Measurements from ENCODE around the gene ETV2.
"Not testable (repeated sequence)": the region's sequence is repeated elsewhere in the genome, so short reads cannot be mapped to it uniquely, and the experiment has no call there.

The ETV2 gene

GRCh38 chr19:35628565-35629331 lies 12.8 kb upstream of the ETV2 start, which contains the start of gene RBM42:
Gene RBM42, plus strand, starts transcription at chr19:35629036. Its CDS starts 118 bp downstream, at chr19:35629154.
- DNase-seq (ENCODE audit: low read depth), result peak; percentile 96

- no peak for DNase-seq (ENCODE audit: low read depth)
Measured at GRCh38 chr19:35629332-35629633, 12.3 kb upstream of the ETV2 start.

DNA sequence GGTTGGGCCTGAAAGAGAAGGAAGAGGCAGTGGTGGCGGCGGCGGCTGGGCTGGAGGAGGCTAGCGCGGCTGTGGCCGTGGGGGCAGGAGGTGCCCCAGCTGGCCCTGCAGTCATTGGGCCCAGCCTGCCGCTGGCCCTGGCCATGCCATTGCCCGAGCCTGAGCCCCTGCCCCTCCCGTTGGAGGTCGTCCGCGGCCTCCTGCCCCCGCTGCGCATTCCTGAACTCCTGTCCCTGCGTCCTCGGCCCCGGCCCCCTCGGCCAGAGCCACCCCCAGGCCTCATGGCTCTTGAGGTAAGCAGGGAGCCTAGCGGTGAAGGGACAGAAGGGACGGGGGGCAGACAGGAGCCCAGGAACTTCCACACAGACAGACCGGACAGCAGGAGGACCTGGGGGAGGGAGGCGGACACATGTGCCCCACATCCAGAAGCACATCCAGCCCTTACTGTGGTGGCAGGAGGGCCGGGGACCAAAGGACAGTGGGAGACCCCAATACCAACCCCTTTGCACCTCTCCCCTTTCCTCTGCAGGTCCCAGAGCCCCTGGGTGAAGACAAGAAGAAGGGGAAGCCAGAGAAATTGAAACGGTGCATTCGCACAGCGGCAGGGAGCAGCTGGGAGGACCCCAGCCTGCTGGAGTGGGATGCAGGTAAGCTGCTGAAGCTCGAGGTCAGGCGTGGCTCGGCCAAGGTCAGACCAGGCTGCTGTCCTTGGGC lies 7.7 kb upstream of the ETV2 start:
- no peak for DNase-seq (ENCODE audit: low read depth)

DNA sequence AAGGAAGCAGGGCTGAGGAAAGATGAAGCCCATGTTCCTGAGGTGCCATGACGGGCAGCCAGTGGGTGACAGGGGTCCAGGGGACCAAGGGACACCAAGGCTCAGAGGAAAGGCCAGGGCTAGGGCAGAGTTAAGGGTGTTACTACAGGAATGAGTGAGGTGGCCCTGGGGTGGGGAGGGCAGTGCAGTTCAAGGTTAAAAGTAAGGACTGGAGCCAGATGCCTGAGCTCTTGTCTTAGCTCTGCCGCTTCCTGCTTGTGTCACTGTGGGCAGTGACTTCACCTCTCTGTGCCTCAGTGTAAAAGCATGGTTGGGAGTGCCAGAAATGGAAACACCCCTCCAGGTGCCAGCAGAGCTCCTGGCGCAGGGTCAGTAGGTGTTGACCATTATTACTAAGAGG lies 4.9 kb upstream of the ETV2 start:
- DNase-seq (ENCODE audit: low read depth), result no peak

DNA sequence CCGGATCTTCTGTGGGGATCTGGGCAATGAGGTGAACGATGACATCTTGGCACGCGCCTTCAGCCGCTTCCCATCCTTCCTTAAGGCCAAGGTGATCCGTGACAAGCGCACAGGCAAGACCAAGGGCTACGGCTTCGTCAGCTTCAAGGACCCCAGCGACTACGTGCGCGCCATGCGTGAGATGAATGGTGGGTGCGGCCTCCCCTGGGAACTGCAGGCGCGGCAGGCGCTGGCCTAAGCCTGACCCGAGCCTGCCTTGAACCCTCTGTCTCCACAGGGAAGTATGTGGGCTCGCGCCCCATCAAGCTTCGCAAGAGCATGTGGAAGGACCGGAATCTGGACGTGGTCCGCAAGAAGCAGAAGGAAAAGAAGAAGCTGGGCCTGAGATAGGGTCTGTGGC lies 4.4 kb upstream of the ETV2 start:
- no peak for DNase-seq (ENCODE audit: low read depth)

DNA sequence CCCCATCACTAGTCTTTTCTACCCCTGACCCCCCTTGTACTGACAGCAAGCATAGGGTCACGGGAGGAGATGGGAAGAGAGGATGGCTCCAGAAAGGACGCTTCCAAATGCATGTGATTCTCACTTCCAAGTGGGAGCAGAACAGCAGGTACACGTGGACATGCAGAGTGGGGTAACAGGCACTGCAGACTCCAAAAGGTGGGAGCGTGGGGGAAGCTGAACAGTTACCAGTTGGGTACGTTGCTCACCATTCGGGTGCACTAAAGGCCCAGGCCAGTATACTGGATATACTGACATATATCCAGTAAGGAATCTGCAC lies 2.3 kb upstream of the ETV2 start:
- DNase-seq (ENCODE audit: low read depth), result no peak

DNA sequence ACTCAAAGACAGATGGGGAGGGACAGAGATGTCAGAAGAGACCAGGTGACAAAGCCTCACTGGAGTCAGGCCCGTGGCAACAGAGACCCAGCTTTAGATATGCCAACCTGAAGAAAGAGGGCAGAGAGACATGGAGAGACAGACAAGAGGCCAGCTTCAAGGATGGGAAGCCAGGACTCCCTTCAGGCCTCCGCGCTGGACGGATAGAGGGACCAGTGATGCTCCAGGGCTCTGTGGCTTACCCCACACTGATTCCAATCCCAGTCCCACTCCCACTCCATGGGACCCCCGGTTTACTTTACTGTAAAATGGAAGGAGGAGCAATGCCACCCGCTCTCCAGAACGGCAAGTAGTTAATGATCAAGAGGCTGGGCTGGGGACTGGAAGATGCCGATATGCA lies 1.7 kb upstream of the ETV2 start:
- DNase-seq (ENCODE audit: low read depth), result no peak

DNA sequence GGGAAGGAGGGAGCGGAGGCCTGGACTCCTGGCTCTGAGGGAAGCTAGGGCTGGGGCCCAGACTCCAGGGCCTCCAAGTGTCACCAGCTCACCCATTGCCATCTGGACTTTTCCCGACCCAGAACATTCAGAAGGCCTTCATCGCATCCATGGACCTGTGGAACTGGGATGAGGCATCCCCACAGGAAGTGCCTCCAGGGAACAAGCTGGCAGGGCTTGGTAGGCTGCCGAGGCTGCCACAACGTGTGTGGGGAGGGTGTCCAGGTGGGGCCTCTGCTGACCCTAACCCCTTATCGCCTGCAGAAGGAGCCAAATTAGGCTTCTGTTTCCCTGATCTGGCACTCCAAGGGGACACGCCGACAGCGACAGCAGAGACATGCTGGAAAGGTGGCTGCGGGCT lies 767 bp downstream of the ETV2 start:
- DNase-seq (ENCODE audit: low read depth), result no peak

GRCh38 chr19:35642798-35643254 lies 1.3 kb downstream of the ETV2 start:
- DNase-seq (ENCODE audit: low read depth), result no peak

DNA sequence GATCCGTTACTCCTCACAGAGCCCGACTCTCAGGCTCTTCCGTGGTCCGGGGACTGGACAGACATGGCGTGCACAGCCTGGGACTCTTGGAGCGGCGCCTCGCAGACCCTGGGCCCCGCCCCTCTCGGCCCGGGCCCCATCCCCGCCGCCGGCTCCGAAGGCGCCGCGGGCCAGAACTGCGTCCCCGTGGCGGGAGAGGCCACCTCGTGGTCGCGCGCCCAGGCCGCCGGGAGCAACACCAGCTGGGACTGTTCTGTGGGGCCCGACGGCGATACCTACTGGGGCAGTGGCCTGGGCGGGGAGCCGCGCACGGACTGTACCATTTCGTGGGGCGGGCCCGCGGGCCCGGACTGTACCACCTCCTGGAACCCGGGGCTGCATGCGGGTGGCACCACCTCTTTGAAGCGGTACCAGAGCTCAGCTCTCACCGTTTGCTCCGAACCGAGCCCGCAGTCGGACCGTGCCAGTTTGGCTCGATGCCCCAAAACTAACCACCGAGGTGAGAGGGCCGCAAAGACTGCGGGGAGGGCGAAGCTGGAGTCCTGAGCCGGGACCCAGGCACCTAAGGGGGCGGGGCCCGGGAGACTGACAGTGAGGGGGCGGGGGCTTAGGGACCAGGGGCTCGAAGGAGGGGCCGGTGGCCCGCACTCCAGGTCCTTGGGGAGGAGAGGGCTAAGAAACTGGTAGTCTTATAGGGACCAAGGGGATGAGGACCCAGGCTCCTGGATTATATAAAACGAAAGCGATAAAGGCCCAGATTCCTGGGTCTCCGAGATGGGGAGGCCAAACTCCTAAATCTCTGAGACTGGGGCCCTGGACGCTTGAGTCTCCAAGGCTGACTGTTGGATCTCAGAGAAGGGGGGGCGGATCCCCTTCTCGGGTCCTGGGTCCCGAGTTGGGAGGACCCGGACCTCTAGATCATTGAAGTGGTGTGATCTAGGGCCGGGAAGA lies 2.0 kb downstream of the ETV2 start:
- no peak for DNase-seq (ENCODE audit: low read depth)

DNA sequence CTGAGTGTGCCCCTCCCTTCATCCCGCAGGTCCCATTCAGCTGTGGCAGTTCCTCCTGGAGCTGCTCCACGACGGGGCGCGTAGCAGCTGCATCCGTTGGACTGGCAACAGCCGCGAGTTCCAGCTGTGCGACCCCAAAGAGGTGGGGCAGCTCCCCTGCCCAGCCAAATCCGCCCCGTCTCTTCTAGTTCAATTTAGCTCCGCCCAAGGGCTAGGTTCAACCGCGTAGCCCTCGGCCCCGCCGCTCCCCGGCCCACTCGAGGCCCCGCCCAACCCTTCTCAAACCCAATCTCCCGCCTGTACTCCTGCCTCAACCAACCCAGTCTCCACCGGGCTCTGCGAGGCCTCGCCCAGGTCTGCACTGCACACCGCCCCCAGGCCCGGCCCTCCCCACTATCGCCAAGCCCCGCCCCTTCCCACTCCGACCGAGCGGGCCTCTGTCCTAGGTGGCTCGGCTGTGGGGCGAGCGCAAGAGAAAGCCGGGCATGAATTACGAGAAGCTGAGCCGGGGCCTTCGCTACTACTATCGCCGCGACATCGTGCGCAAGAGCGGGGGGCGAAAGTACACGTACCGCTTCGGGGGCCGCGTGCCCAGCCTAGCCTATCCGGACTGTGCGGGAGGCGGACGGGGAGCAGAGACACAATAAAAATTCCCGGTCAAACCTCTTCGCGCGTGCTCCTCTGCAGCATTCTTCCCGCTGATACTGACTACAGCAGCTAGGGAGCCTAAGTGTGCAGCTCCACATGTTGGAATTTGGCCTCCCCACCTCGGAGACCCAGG lies 2.9 kb downstream of the ETV2 start:
- DNase-seq (ENCODE audit: low read depth), result peak; percentile 46

- no peak for DNase-seq (ENCODE audit: low read depth)
Measured at GRCh38 chr19:35644987-35645679, 3.6 kb downstream of the ETV2 start.

DNA sequence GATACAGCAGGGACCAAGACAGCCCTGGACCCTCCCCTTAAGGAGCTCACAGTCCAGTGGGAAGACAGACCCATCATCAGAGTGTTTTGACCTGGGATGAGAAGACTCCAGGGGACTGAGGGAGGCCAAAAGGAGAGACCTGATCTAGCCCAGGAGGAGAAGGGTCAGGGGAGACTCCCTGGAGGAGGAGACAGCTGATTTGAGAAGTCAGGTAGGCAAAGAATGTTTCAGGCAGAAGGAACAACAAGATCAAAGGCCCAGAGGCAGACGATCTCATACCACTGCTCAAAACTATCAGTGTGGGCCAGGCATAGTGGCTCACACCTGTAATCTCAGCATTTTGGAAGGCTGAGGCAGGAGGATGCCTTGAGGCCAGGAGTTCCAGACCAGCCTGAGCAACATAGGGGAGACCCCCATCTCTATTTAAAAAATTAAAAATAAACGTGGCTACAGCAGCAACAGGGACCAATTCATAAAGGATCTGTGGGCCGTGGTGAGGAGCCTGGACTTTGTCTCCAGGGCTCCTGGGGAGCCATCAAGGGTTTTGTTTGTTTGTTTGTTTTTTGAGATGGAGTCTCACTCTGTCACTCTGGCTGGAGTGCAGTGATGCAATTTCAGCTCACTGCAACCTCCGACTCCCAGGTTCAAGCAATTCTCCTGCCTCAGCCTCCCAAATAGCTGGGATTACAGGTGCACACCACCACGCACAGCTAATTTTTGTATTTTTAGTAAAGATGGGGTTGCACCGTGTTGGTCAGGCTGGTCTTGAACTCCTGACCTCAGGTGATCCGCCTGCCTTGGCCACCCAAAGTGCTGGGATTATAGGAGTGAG lies 4.4 kb downstream of the ETV2 start:
- no peak for DNase-seq (ENCODE audit: low read depth)

- DNase-seq (ENCODE audit: low read depth), result peak; percentile 93
Measured at GRCh38 chr19:35648017-35648961, 6.7 kb downstream of the ETV2 start, which contains the start of gene COX6B1. Gene COX6B1, plus strand, starts transcription at chr19:35648323. Its CDS starts 2,921 bp downstream, at chr19:35651244.

DNA sequence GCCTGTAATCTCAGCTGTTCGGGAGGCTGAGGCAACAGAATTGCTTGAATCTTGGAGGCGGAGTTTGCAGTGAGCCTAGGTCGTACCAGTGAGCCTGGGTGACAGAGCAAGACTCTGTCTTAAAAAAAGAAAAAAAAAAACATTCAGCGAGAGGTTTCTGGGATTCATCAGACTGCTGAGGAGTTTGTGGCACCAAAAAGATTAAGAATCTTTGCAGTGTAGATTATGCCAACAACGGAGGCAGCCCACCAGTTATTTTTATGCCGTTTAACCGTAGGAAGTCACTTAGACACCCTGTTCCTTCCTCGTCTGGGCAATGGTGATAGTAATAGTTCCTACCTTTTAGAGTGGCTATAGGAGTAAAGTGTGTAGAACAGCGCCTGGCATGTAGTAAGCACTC lies 9.0 kb downstream of the ETV2 start:
- no peak for DNase-seq (ENCODE audit: low read depth)

- not testable (repeated sequence) for DNase-seq (ENCODE audit: low read depth)
Measured at GRCh38 chr19:35654828-35655227, 13.3 kb downstream of the ETV2 start.

- no peak for DNase-seq (ENCODE audit: low read depth)
Measured at GRCh38 chr19:35655600-35655999, 14.1 kb downstream of the ETV2 start.

GRCh38 chr19:35656700-35657099 lies 15.2 kb downstream of the ETV2 start:
- DNase-seq (ENCODE audit: low read depth), result no peak

Measured in GM04503 (cell line).